Body of pancreas (tissue), 4 donors: ENCODE measurements around the gene LGALS13.

Experiments used
- CTCF ChIP-seq, 7 experiments: fragments of 450-650 bp in 4 of 7; fragments of 200-600 bp in 3 of 7; sonication (generic) in 3 of 7; IDR thresholded peaks; one replicate each; pipeline ENCODE4 v1.5.1; 2016 to 2019; ENCODE audit warnings: antibody characterized with exemption in 7 of 7
- POLR2A ChIP-seq, 3 donors: fragments of 450-650 bp; IDR thresholded peaks; one replicate each; pipeline ENCODE4 v1.6.1; 2016; ENCODE audit warnings: antibody characterized with exemption in 3 of 3, mild to moderate bottlenecking in 2 of 3

GRCh38 chr19:39641773-39642172, 39.4 kb downstream of the LGALS13 start:
- no peak for TF ChIP-seq CTCF (IDR thresholded peaks at IDR 0.05)
- no peak for TF ChIP-seq POLR2A (IDR thresholded peaks at IDR 0.05)
